CD4-positive, alpha-beta T cell (primary cell): ENCODE results near the gene ZNF853. TPM values are rescaled to one million over a fixed set of nuclear protein-coding genes. Genes with fewer than 3 reads are reported as not detected.

ENCODE experiments used
- ATAC-seq: fragments of 200-7000 bp; cut with Tn5 transposase; one replicate; pipeline ENCODE4 v1.10.0; 2022; ENCODE audit warnings: mild to moderate bottlenecking; ENCODE audit not compliant: poor library complexity
- CTCF ChIA-PET: fragments of 350-600 bp; sonication (Branson Sonifier 250); formaldehyde crosslinking; loops from one replicate; lab custom pipeline; 2021; ENCODE audit warnings: antibody characterized with exemption, inconsistent platforms; lab: Charles Lee
- POLR2A ChIA-PET: fragments of 350-600 bp; sonication (Branson Sonifier 250); formaldehyde crosslinking; loops from one replicate; lab custom pipeline; 2021; ENCODE audit warnings: antibody characterized with exemption, inconsistent platforms; lab: Charles Lee
- DNase-seq, 14 experiments: peaks; one replicate each; pipeline ENCODE4 v3.0.0-alpha.2; 2013 to 2020; ENCODE audit warnings: mixed read lengths in 2 of 14
- H3K27ac ChIP-seq, 2 donors: one replicate each; pipeline versions ENCODE4 v1.5.1 to v1.7.0; 2013; ENCODE audit warnings: low read length in 2 of 2, low read depth in 1 of 2, mild to moderate bottlenecking in 1 of 2
- H3K27me3 ChIP-seq, 2 experiments: 1 replicate in 1 of 2; 2 replicates in 1 of 2; pipeline versions ENCODE4 v1.6.1 to v1.7.0; 2013; ENCODE audit warnings: low read length in 2 of 2, control low read depth in 1 of 2, mild to moderate bottlenecking in 1 of 2, moderate library complexity in 1 of 2; ENCODE audit not compliant: insufficient read depth in 2 of 2, control insufficient read depth in 1 of 2
- H3K36me3 ChIP-seq: one replicate; pipeline ENCODE4 v1.6.1; 2013; ENCODE audit warnings: low read length, control low read depth; ENCODE audit not compliant: insufficient read depth
- H3K4me1 ChIP-seq: one replicate; pipeline ENCODE4 v1.6.1; 2013; ENCODE audit warnings: low read length, control low read depth; ENCODE audit not compliant: insufficient read depth
- H3K4me3 ChIP-seq: one replicate; pipeline ENCODE4 v1.5.1; 2013; ENCODE audit warnings: mild to moderate bottlenecking, low read length, moderate library complexity
- H3K9me3 ChIP-seq, 2 experiments: 1 replicate in 1 of 2; 2 replicates in 1 of 2; pipeline versions ENCODE4 v1.6.1 to v1.7.0; 2013; ENCODE audit warnings: low read length in 2 of 2, mild to moderate bottlenecking in 2 of 2, control low read depth in 1 of 2, moderate library complexity in 1 of 2; ENCODE audit not compliant: control insufficient read depth in 1 of 2, insufficient read depth in 1 of 2
- H3K27ac Mint-ChIP-seq: one replicate; pipeline ENCODE4 v1.8.0; 2020; ENCODE audit warnings: mixed read lengths
- H3K27me3 Mint-ChIP-seq: one replicate; pipeline ENCODE4 v1.8.0; 2021; ENCODE audit warnings: mixed read lengths
- H3K36me3 Mint-ChIP-seq: one replicate; pipeline ENCODE4 v1.8.0; 2021; ENCODE audit warnings: low read depth, mixed read lengths
- H3K4me1 Mint-ChIP-seq: one replicate; pipeline ENCODE4 v1.8.0; 2021; ENCODE audit warnings: low read depth, mixed read lengths
- H3K4me3 Mint-ChIP-seq: one replicate; pipeline ENCODE4 v1.8.0; 2020; ENCODE audit warnings: mild to moderate bottlenecking, mixed read lengths
- H3K9me3 Mint-ChIP-seq: one replicate; pipeline ENCODE4 v1.8.0; 2020; ENCODE audit warnings: mixed read lengths
- intact Hi-C, 2 experiments: fragments of 100-400 bp; cut with DNase I in 1 of 2; cut with micrococcal nuclease in 1 of 2; formaldehyde crosslinking; loops; one replicate each; pipeline versions ENCODE4 v1.15.1 to v1.9.0; 2023 to 2025; cut with DNase I, micrococcal nuclease
- total RNA-seq, 174 experiments: library from RNA in 2 of 174; stranded (reverse) in 2 of 174; gene quantifications; one replicate each; pipeline ENCODE4 v1.2.3 and lab custom pipeline; 2021 to 2026
- TF ChIP-seq, protein P1 (sequence below): fragments of 200-600 bp; IDR thresholded peaks from one replicate; pipeline ENCODE4 v1.8.0; 2022; ENCODE audit warnings: antibody characterized with exemption, mild to moderate bottlenecking

The ZNF853 gene
- total RNA-seq, 2 experiments from 2014 or later = 2.5 to 2.7 TPM

DNA sequence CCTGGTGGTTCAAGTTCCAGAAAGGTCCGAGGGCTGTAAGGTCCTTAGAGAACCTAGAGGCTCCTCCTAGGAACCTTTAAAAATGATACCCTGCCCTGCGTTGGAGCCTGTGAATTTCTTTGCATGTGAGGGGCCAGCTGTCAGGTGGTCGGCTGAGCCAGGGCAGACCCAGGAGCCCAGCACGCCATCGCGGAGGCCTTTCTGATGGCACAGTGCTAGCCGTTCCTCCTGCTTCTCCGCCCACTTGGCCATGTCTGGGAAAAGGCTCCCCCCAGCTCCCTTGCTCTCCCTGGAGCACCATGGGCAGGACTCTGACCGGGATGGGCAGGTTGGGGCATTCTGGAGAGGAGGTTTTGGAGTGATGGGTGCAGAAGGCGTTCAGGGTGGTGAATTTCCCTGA is 29.3 kb downstream of the ZNF853 start:
- no peak overlapping the region for H3K4me3 Mint-ChIP-seq
- no peak overlapping the region for H3K27ac Mint-ChIP-seq
- CTCF ChIA-PET = no interaction called here
- Histone ChIP-seq H3K27ac (no peak overlapping the region), H3K9me3 (peaks cover 0 to 26% of the 10 kb centered on the region in 2 experiments), H3K36me3 (peaks cover 67% of the 10 kb centered on the region), H3K4me3 (no peak overlapping the region), H3K4me1 (peaks cover 7% of the 10 kb centered on the region), H3K27me3 (no peaks in the 10 kb centered on the region)
- no peak for ATAC-seq
- H3K27me3 Mint-ChIP-seq = no peaks in the 10 kb centered on the region
- DNase-seq = no peak
- peaks cover 82% of the 10 kb centered on the region for H3K36me3 Mint-ChIP-seq
- intact Hi-C loops = no loop called here
- H3K9me3 Mint-ChIP-seq = no peaks in the 10 kb centered on the region
- POLR2A ChIA-PET = no interaction called here
- TF ChIP-seq, protein P1, sequence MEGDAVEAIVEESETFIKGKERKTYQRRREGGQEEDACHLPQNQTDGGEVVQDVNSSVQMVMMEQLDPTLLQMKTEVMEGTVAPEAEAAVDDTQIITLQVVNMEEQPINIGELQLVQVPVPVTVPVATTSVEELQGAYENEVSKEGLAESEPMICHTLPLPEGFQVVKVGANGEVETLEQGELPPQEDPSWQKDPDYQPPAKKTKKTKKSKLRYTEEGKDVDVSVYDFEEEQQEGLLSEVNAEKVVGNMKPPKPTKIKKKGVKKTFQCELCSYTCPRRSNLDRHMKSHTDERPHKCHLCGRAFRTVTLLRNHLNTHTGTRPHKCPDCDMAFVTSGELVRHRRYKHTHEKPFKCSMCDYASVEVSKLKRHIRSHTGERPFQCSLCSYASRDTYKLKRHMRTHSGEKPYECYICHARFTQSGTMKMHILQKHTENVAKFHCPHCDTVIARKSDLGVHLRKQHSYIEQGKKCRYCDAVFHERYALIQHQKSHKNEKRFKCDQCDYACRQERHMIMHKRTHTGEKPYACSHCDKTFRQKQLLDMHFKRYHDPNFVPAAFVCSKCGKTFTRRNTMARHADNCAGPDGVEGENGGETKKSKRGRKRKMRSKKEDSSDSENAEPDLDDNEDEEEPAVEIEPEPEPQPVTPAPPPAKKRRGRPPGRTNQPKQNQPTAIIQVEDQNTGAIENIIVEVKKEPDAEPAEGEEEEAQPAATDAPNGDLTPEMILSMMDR = no peak
- H3K4me1 Mint-ChIP-seq = peaks cover 13% of the 10 kb centered on the region

GRCh38 chr7:6646465-6646864 is 31.1 kb downstream of the ZNF853 start:
- Histone ChIP-seq H3K27ac (no peak overlapping the region), H3K36me3 (peaks cover 76% of the 10 kb centered on the region)
- POLR2A ChIA-PET = no interaction called here

GRCh38 chr7:6647080-6647479 is 31.7 kb downstream of the ZNF853 start:
- Mint-ChIP-seq H3K27me3 (no peaks in the 10 kb centered on the region), H3K27ac (no peak overlapping the region), H3K4me1 (no peaks in the 10 kb centered on the region), H3K4me3 (no peak overlapping the region), H3K36me3 (peaks cover 88% of the 10 kb centered on the region), H3K9me3 (no peaks in the 10 kb centered on the region)
- intact Hi-C loops = no loop called here
- H3K4me3 ChIP-seq = no peak overlapping the region
- TF ChIP-seq, protein P1 = no peak
- DNase-seq (peak in 2 of 14 experiments; percentile 0 to 9), ATAC-seq (no peak)
- no peaks in the 10 kb centered on the region for H3K4me1 ChIP-seq
- ChIA-PET CTCF (no interaction called here), POLR2A (no interaction called here)
- peaks cover 0 to 49% of the 10 kb centered on the region in 2 experiments for H3K9me3 ChIP-seq
- H3K36me3 ChIP-seq = peaks cover 76% of the 10 kb centered on the region
- H3K27ac ChIP-seq = peak overlapping the region in 1 of 2 donors; percentile 21
- no peaks in the 10 kb centered on the region for H3K27me3 ChIP-seq

More at GRCh38 chr7:6646465-6646864, 31.1 kb downstream of the ZNF853 start:
- peaks cover 4% of the 10 kb centered on the region for H3K4me1 Mint-ChIP-seq
- H3K27me3 Mint-ChIP-seq = no peaks in the 10 kb centered on the region
- H3K4me3 Mint-ChIP-seq = no peak overlapping the region
- H3K27me3 ChIP-seq = no peaks in the 10 kb centered on the region
- no peak overlapping the region for H3K27ac Mint-ChIP-seq
- peaks cover 0 to 43% of the 10 kb centered on the region in 2 experiments for H3K9me3 ChIP-seq
- no peaks in the 10 kb centered on the region for H3K9me3 Mint-ChIP-seq
- intact Hi-C loops = no loop called here
- ATAC-seq = no peak
- H3K4me3 ChIP-seq = no peak overlapping the region
- CTCF ChIA-PET = no interaction called here
- DNase-seq = peak in 1 of 14 experiments; percentile 6
- peaks cover 89% of the 10 kb centered on the region for H3K36me3 Mint-ChIP-seq
- TF ChIP-seq, protein P1 = no peak
- no peaks in the 10 kb centered on the region for H3K4me1 ChIP-seq
